H1 (cell line): ENCODE data around the gene DHCR24. TPM values are rescaled to one million over a fixed set of nuclear protein-coding genes. Genes with fewer than 3 reads are reported as not detected.

Experiments used
- ASH2L ChIP-seq: fragments of 200-600, 300-600 bp; sonication (generic); IDR thresholded peaks from one replicate; pipeline ENCODE4 v1.7.1; 2017; ENCODE audit warnings: low read length
- EP300 ChIP-seq, 2 experiments: IDR thresholded peaks; 1 replicate in 1 of 2; 2 replicates in 1 of 2; pipeline ENCODE4 v1.6.1; 2011 to 2012; ENCODE audit warnings: low read depth in 2 of 2, low read length in 2 of 2, mild to moderate bottlenecking in 2 of 2, borderline replicate concordance in 1 of 2, inconsistent platforms in 1 of 2, moderate library complexity in 1 of 2
- POLR2AphosphoS5 ChIP-seq: IDR thresholded peaks from 2 replicates; pipeline ENCODE4 v1.6.1; 2011; ENCODE audit warnings: low read depth, low read length
- YY1 ChIP-seq: IDR thresholded peaks from 2 replicates; pipeline ENCODE4 v1.6.1; 2011; ENCODE audit warnings: low read depth, mild to moderate bottlenecking, low read length
- polyA plus RNA-seq, 7 experiments: library from polyadenylated mRNA; depleted of rRNA in 3 of 7; stranded (reverse) in 5 of 7; unstranded in 2 of 7; fragments of >200 nt in 5 of 7; fragments of 200-250 nt in 2 of 7; gene quantifications; 1 replicate in 5 of 7; 2 replicates in 1 of 7; 4 replicates in 1 of 7; pipeline versions ENCODE4 v1.2.1 to v1.2.3, GENCODE V29; 2011 to 2013; ENCODE audit warnings: missing spikeins in 2 of 7, mixed read lengths in 2 of 7
- total RNA-seq: library from RNA; stranded (reverse); fragmentation: NEBNext Ultra II Directional; extraction: Animal tissue kit (Norgen Biotek cat#: 25700); gene quantifications from 2 replicates; pipeline ENCODE4 v1.2.1, GENCODE V29; 2021

Gene DHCR24
- total and polyA plus RNA-seq, 2 of the 8 experiments (the other 6 are each of a cell fraction or from before 2014, with no cell fraction given): 370 to 419 TPM

- TF ChIP-seq ASH2L (no peak), YY1 (no peak), POLR2AphosphoS5 (no peak), EP300 (IDR thresholded peaks at IDR 0.05; ENCODE audit: borderline replicate concordance in 1 of 2, low read depth in 2 of 2, low read length in 2 of 2) (no peak)
Observed at GRCh38 chr1:54803761-54804470, 83.1 kb downstream of the DHCR24 start (continued).
